Astrocyte (in vitro differentiated cells and primary cell): Measurements from ENCODE around the gene WDR6.

Source experiments
- EZH2 ChIP-seq: IDR thresholded peaks from 2 replicates; pipeline ENCODE4 v1.6.1; 2012; ENCODE audit warnings: mild to moderate bottlenecking, low read length, inconsistent platforms; ENCODE audit not compliant: insufficient read depth
- TF ChIP-seq, protein P1 (sequence below): IDR thresholded peaks from 2 replicates; pipeline ENCODE4 v1.5.1; 2011; ENCODE audit warnings: low read depth, mild to moderate bottlenecking, inconsistent platforms, low read length, moderate library complexity; ENCODE audit not compliant: insufficient read depth

DNA sequence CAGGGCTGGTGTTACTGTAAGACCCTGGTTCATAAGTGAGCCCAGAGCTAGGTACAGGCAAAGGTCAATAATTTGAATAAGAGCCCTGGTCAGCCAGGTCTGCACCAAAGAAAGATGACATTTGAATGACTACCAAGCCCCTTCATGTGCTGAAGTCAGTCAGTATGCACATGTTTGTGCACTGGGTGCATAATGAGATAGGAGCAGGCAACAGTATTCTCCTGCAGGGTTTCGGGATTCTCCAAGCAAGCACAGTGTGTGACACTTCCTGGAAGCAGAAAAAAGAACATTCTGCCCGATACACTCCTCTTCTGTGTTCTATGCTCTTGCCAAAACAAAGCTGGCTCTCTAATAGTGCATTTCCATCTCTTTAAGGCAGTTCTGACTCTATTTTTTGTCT lies 27.5 kb downstream of the WDR6 start:
- TF ChIP-seq, protein P1, sequence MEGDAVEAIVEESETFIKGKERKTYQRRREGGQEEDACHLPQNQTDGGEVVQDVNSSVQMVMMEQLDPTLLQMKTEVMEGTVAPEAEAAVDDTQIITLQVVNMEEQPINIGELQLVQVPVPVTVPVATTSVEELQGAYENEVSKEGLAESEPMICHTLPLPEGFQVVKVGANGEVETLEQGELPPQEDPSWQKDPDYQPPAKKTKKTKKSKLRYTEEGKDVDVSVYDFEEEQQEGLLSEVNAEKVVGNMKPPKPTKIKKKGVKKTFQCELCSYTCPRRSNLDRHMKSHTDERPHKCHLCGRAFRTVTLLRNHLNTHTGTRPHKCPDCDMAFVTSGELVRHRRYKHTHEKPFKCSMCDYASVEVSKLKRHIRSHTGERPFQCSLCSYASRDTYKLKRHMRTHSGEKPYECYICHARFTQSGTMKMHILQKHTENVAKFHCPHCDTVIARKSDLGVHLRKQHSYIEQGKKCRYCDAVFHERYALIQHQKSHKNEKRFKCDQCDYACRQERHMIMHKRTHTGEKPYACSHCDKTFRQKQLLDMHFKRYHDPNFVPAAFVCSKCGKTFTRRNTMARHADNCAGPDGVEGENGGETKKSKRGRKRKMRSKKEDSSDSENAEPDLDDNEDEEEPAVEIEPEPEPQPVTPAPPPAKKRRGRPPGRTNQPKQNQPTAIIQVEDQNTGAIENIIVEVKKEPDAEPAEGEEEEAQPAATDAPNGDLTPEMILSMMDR: no peak
- TF ChIP-seq EZH2: no peak
